ENCODE results near the gene DPYSL4. TPM values are rescaled to one million over a fixed set of nuclear protein-coding genes. Genes with fewer than 3 reads are reported as not detected.

DPYSL4 gene
- total RNA-seq, 1 donor from 2014 or later: 26.1 TPM

DNA sequence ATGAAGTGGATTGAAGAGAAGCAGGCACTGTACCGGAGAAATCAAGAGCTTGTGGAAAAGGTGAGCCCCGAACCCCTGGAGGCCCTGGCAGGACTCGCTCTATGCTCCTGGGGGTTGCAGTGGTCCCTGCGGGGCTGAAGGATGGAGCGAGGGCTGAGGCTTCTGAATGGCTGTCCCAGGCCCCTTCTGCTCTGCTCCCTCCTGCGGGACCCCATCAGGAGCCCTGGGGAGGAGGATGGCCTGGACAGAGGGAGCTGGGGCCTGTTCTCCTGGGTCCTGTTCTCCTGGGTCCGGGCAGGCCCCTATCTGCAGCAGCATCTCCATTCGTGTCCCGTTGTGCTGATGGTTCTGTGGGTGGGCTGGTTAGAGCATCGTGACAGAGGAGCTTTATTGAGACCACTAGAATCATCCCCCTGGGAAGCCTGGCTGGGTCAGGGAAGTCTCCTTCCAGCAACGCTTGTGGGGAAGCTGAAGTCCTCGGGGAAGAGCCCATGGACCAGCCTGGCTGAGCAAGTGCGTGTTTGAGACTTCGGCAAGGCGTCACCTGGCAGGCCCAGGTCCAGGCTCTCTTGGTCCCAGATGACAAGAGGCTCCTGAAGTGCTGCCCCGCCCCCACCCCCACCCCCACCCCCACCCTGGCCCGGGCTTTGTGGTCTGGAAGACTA lies 41.1 kb upstream of the DPYSL4 start:
- Histone ChIP-seq H3K9me3 (ENCODE audit: insufficient read depth, low read depth, low read length) (no peaks in the 10 kb centered on the region), H3K4me2 (ENCODE audit: low read length) (no peak overlapping the region), H4K20me1 (ENCODE audit: insufficient read depth, low read length) (no peaks in the 10 kb centered on the region), H3K4me1 (ENCODE audit: insufficient read depth, low read length) (no peaks in the 10 kb centered on the region), H3K36me3 (ENCODE audit: insufficient read depth, low read length) (no peaks in the 10 kb centered on the region), H3K9ac (ENCODE audit: low read length) (no peak overlapping the region), H3K27ac (ENCODE audit: low read depth, low read length) (no peak overlapping the region), H3K79me2 (ENCODE audit: insufficient read depth, low read length) (no peaks in the 10 kb centered on the region), H3K27me3 (ENCODE audit: insufficient read depth, low read length) (no peaks in the 10 kb centered on the region), H3K4me3 (ENCODE audit: insufficient read depth, low read depth, low read length) (no peak overlapping the region), H2AFZ (ENCODE audit: low read depth, low read length) (no peak overlapping the region)
- peaks cover 40% of the 10 kb centered on the region for H3K27me3 Mint-ChIP-seq (ENCODE audit: low read depth, unreplicated experiment)
- no peak overlapping the region for H3K4me3 Mint-ChIP-seq (ENCODE audit: unreplicated experiment)
- H3K9me3 Mint-ChIP-seq (ENCODE audit: unreplicated experiment): no peaks in the 10 kb centered on the region
- no peaks in the 10 kb centered on the region for H3K4me1 Mint-ChIP-seq (ENCODE audit: low read depth, unreplicated experiment)
- FAIRE-seq (no peak), DNase-seq (ENCODE audit: low read depth) (no peak)
- no peaks in the 10 kb centered on the region for H3K36me3 Mint-ChIP-seq (ENCODE audit: low read depth, unreplicated experiment)
- no peak for TF ChIP-seq EZH2 (IDR thresholded peaks at IDR 0.05; ENCODE audit: insufficient read depth, low read length)
- TF ChIP-seq, protein P1, sequence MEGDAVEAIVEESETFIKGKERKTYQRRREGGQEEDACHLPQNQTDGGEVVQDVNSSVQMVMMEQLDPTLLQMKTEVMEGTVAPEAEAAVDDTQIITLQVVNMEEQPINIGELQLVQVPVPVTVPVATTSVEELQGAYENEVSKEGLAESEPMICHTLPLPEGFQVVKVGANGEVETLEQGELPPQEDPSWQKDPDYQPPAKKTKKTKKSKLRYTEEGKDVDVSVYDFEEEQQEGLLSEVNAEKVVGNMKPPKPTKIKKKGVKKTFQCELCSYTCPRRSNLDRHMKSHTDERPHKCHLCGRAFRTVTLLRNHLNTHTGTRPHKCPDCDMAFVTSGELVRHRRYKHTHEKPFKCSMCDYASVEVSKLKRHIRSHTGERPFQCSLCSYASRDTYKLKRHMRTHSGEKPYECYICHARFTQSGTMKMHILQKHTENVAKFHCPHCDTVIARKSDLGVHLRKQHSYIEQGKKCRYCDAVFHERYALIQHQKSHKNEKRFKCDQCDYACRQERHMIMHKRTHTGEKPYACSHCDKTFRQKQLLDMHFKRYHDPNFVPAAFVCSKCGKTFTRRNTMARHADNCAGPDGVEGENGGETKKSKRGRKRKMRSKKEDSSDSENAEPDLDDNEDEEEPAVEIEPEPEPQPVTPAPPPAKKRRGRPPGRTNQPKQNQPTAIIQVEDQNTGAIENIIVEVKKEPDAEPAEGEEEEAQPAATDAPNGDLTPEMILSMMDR (IDR thresholded peaks at IDR 0.05; ENCODE audit: insufficient read depth, low read depth, low read length): no peak
- H3K27ac Mint-ChIP-seq (ENCODE audit: unreplicated experiment): no peak overlapping the region

DNA sequence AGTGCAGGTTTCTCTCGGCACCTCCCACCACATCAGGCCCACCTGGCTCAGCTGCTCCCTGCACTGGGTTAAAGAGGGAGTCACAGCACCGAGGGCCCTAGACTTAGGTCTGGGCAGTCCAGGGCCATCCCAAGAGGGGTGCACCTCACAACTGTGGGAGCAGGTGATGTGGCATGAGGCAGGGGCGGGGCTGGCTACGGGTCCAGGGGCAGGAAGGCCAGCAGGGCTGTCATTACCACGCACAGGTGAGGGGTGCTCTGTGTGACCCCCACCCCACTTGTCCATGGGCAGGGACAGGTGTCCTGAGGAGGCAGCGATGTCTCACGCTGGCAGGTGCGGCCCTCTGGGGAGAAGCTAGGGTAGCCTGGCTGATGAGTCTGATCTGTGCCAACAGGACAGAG lies 40.5 kb upstream of the DPYSL4 start:
- no peaks in the 10 kb centered on the region for H3K79me2 ChIP-seq (ENCODE audit: insufficient read depth, low read length)
- H4K20me1 ChIP-seq (ENCODE audit: insufficient read depth, low read length): no peaks in the 10 kb centered on the region
- no peak overlapping the region for H3K27ac ChIP-seq (ENCODE audit: low read depth, low read length)
- H3K4me1 Mint-ChIP-seq (ENCODE audit: low read depth, unreplicated experiment): no peaks in the 10 kb centered on the region
- no peaks in the 10 kb centered on the region for H3K36me3 Mint-ChIP-seq (ENCODE audit: low read depth, unreplicated experiment)
- H3K4me3 ChIP-seq (ENCODE audit: insufficient read depth, low read depth, low read length): no peak overlapping the region
- H3K4me3 Mint-ChIP-seq (ENCODE audit: unreplicated experiment): no peak overlapping the region
- FAIRE-seq (no peak), DNase-seq (ENCODE audit: low read depth) (no peak)
- H3K4me2 ChIP-seq (ENCODE audit: low read length): no peak overlapping the region
- H3K9ac ChIP-seq (ENCODE audit: low read length): no peak overlapping the region
- H3K36me3 ChIP-seq (ENCODE audit: insufficient read depth, low read length): no peaks in the 10 kb centered on the region
- peaks cover 34% of the 10 kb centered on the region for H3K27me3 Mint-ChIP-seq (ENCODE audit: low read depth, unreplicated experiment)
- H3K9me3 Mint-ChIP-seq (ENCODE audit: unreplicated experiment): no peaks in the 10 kb centered on the region
- no peaks in the 10 kb centered on the region for H3K9me3 ChIP-seq (ENCODE audit: insufficient read depth, low read depth, low read length)
- no peak overlapping the region for H3K27ac Mint-ChIP-seq (ENCODE audit: unreplicated experiment)
- no peaks in the 10 kb centered on the region for H3K27me3 ChIP-seq (ENCODE audit: insufficient read depth, low read length)
- TF ChIP-seq EZH2 (IDR thresholded peaks at IDR 0.05; ENCODE audit: insufficient read depth, low read length): no peak
- TF ChIP-seq, protein P1 (IDR thresholded peaks at IDR 0.05; ENCODE audit: insufficient read depth, low read depth, low read length): no peak
- no peaks in the 10 kb centered on the region for H3K4me1 ChIP-seq (ENCODE audit: insufficient read depth, low read length)
- no peak overlapping the region for H2AFZ ChIP-seq (ENCODE audit: low read depth, low read length)

All from astrocyte (in vitro differentiated cells and primary cell).